Mammary epithelial cell (primary cell): Measurements from ENCODE around the gene NDST4.

Source experiments
- CTCF ChIP-seq, 2 donors: IDR thresholded peaks in 1 of 2; conservative IDR thresholded peaks in 1 of 2; 2 replicates each; pipeline ENCODE4 v1.5.1; 2011 to 2012; ENCODE audit warnings: inconsistent platforms in 2 of 2, low read length in 2 of 2, mild to moderate bottlenecking in 2 of 2, control low read depth in 1 of 2, low read depth in 1 of 2; ENCODE audit not compliant: insufficient read depth in 1 of 2; ENCODE audit errors: extremely low read depth in 1 of 2
- EZH2 ChIP-seq: IDR thresholded peaks from 2 replicates; pipeline ENCODE4 v1.6.1; 2012; ENCODE audit warnings: low read length, inconsistent platforms, borderline replicate concordance

GRCh38 chr4:114997576-114998247 lies 115.7 kb downstream of the NDST4 start:
- TF ChIP-seq CTCF (conservative IDR thresholded peaks at IDR 0.05 in 1 of 2, IDR thresholded peaks at IDR 0.05 in 1 of 2; ENCODE audit: extremely low read depth in 1 of 2, insufficient read depth in 1 of 2, low read depth in 1 of 2, low read length in 2 of 2) (no peak), EZH2 (no peak)
